A549 (cell line): Measurements from ENCODE around the gene CNTN5.

Experiments
- CEBPB ChIP-seq, 2 experiments: fragments of >200 bp in 1 of 2; sonication (Bioruptor Twin) in 1 of 2; formaldehyde crosslinking in 1 of 2; IDR thresholded peaks; 2 replicates each; pipeline ENCODE4 v1.6.1; 2012 to 2016
- CTCF ChIP-seq: fragments of >200 bp; sonication (Bioruptor Twin); formaldehyde crosslinking; IDR thresholded peaks from 3 replicates; pipeline ENCODE4 v1.5.1; 2016
- EHMT2 ChIP-seq: fragments of 200-600 bp; sonication (generic); IDR thresholded peaks from 2 replicates; pipeline ENCODE4 v1.6.1; 2016; ENCODE audit warnings: antibody characterized with exemption, low read depth, mild to moderate bottlenecking, moderate library complexity
- ELK1 ChIP-seq: fragments of 150-350 bp; IDR thresholded peaks from 2 replicates; pipeline ENCODE4 v1.6.1; 2014; ENCODE audit warnings: low read depth, mild to moderate bottlenecking, low read length
- EP300 ChIP-seq, 2 experiments: fragments of >200 bp; sonication (Bioruptor Twin); formaldehyde crosslinking; IDR thresholded peaks; 2 replicates in 1 of 2; 3 replicates in 1 of 2; pipeline ENCODE4 v1.6.1; 2016 to 2017
- GATA3 ChIP-seq: IDR thresholded peaks from 2 replicates; pipeline ENCODE4 v1.6.1; 2012; ENCODE audit warnings: borderline replicate concordance
- HOXB5 ChIP-seq: fragments of 250-450 bp; sonication (Bioruptor Pico); IDR thresholded peaks from 2 replicates; pipeline ENCODE4 v1.5.0; 2020; ENCODE audit warnings: mild to moderate bottlenecking, moderate library complexity
- JUN ChIP-seq, 2 experiments: fragments of >200 bp; sonication (Bioruptor Twin); formaldehyde crosslinking; IDR thresholded peaks; 2 replicates in 1 of 2; 3 replicates in 1 of 2; pipeline ENCODE4 v1.6.1; 2016 to 2017
- POLR2A ChIP-seq: IDR thresholded peaks from 2 replicates; pipeline ENCODE4 v1.6.1; 2012; ENCODE audit warnings: mild to moderate bottlenecking, low read length
- TP53 ChIP-seq: fragments of 250-450 bp; sonication (Bioruptor Pico); IDR thresholded peaks from 2 replicates; pipeline ENCODE4 v1.5.0; 2021; ENCODE audit warnings: mild to moderate bottlenecking, moderate library complexity
- ZFP36 ChIP-seq: fragments of 450-650 bp; IDR thresholded peaks from 2 replicates; pipeline ENCODE4 v1.6.1; 2014; ENCODE audit warnings: borderline replicate concordance; ENCODE audit not compliant: partially characterized antibody
- TF ChIP-seq, protein P1 (sequence below): IDR thresholded peaks from 2 replicates; pipeline ENCODE4 v1.6.1; 2012
- TF ChIP-seq, protein P2 (sequence below): IDR thresholded peaks from 2 replicates; pipeline ENCODE4 v1.6.1; 2012

- TF ChIP-seq, protein P1, sequence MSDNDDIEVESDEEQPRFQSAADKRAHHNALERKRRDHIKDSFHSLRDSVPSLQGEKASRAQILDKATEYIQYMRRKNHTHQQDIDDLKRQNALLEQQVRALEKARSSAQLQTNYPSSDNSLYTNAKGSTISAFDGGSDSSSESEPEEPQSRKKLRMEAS = no peak
- TF ChIP-seq CEBPB (IDR thresholded peaks at IDR 0.05) (no peak), CTCF (no peak), ZFP36 (no peak), JUN (IDR thresholded peaks at IDR 0.05) (no peak), GATA3 (no peak), EHMT2 (no peak), TP53 (no peak), HOXB5 (CRISPR knock-in tag) (no peak), POLR2A (no peak), EP300 (IDR thresholded peaks at IDR 0.05) (no peak), ELK1 (no peak)
- TF ChIP-seq, protein P2, sequence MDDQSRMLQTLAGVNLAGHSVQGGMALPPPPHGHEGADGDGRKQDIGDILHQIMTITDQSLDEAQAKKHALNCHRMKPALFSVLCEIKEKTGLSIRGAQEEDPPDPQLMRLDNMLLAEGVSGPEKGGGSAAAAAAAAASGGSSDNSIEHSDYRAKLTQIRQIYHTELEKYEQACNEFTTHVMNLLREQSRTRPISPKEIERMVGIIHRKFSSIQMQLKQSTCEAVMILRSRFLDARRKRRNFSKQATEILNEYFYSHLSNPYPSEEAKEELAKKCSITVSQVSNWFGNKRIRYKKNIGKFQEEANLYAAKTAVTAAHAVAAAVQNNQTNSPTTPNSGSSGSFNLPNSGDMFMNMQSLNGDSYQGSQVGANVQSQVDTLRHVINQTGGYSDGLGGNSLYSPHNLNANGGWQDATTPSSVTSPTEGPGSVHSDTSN = no peak
These were observed 1319.9 kb downstream of the CNTN5 start for GRCh38 chr11:100340466-100341319.
